Central memory CD8-positive, alpha-beta T cell (primary cell): ENCODE results near the gene NKIRAS1.
"Not testable (repeated sequence)": the region's sequence is repeated elsewhere in the genome, so short reads cannot be mapped to it uniquely, and the experiment has no call there.

Source experiments
- ATAC-seq: fragments of 150-1000 bp; cut with Tn5 transposase; replicated peaks from 2 replicates; pipeline ENCODE4 v1.10.0; 2022; ENCODE audit warnings: mild to moderate bottlenecking, moderate FRiP score, moderate number of reproducible peaks; ENCODE audit not compliant: poor library complexity, severe bottlenecking; ENCODE audit errors: extremely low read depth
- DNase-seq, 2 donors: peaks; one replicate each; pipeline ENCODE4 v3.0.0; 2021; ENCODE audit warnings: low spot score in 2 of 2
- H3K27ac Mint-ChIP-seq: one replicate; pipeline ENCODE4 v1.8.0; 2022; ENCODE audit warnings: low read depth, mild to moderate bottlenecking, moderate library complexity, mixed read lengths
- H3K27me3 Mint-ChIP-seq: one replicate; pipeline ENCODE4 v1.8.0; 2022; ENCODE audit warnings: mixed read lengths
- H3K36me3 Mint-ChIP-seq: one replicate; pipeline ENCODE4 v1.8.0; 2022; ENCODE audit warnings: mild to moderate bottlenecking, moderate library complexity, mixed read lengths; ENCODE audit not compliant: insufficient read depth
- H3K4me1 Mint-ChIP-seq: one replicate; pipeline ENCODE4 v1.8.0; 2022; ENCODE audit warnings: mixed read lengths
- H3K4me3 Mint-ChIP-seq: one replicate; pipeline ENCODE4 v1.8.0; 2022; ENCODE audit warnings: mild to moderate bottlenecking, moderate library complexity, mixed read lengths
- H3K9me3 Mint-ChIP-seq: one replicate; pipeline ENCODE4 v1.8.0; 2022; ENCODE audit warnings: mixed read lengths

Gene NKIRAS1

GRCh38 chr3:23872330-23872729 is 44.5 kb downstream of the NKIRAS1 start:
- Mint-ChIP-seq H3K27me3 (no peaks in the 10 kb centered on the region), H3K4me1 (peaks cover 17% of the 10 kb centered on the region), H3K4me3 (no peak overlapping the region), H3K36me3 (peaks cover under 1% of the 10 kb centered on the region), H3K27ac (no peak overlapping the region), H3K9me3 (no peaks in the 10 kb centered on the region)
- DNase-seq (no peak), ATAC-seq (no peak)

DNA sequence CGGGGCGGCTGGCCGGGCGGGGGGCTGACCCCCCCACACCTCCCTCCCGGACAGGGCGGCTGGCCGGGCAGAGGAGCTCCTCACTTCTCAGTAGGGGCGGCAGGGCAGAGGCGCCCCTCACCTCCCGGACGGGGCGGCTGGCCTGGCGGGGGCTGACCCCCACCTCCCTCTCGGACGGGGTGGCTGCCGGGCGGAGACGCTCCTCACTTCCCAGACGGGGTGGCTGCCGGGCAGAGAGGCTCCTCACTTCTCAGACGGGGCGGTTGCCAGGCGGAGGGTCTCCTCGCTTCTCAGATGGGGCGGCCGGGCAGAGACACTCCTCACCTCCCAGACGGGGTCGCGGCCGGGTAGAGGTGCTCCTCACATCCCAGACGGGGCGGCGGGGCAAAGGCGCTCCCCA is 45.4 kb downstream of the NKIRAS1 start:
- H3K27ac Mint-ChIP-seq, DNase-seq, H3K27me3 Mint-ChIP-seq, H3K9me3 Mint-ChIP-seq, ATAC-seq, H3K4me3 Mint-ChIP-seq, H3K36me3 Mint-ChIP-seq: not testable (repeated sequence)
- peaks cover 14% of the 10 kb centered on the region for H3K4me1 Mint-ChIP-seq

DNA sequence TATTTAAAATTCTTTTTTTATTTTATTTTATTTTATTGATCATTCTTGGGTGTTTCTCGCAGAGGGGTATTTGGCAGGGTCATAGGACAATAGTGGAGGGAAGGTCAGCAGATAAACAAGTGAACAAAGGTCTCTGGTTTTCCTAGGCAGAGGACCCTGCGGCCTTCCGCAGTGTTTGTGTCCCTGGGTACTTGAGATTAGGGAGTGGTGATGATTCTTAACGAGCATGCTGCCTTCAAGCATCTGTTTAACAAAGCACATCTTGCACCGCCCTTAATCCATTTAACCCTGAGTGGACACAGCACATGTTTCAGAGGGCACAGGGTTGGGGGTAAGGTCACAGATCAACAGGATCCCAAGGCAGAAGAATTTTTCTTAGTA is 46.1 kb downstream of the NKIRAS1 start:
- H3K4me1 Mint-ChIP-seq, result peaks cover 14% of the 10 kb centered on the region
- not testable (repeated sequence) for ATAC-seq, H3K27ac Mint-ChIP-seq, H3K36me3 Mint-ChIP-seq, H3K9me3 Mint-ChIP-seq, H3K27me3 Mint-ChIP-seq, DNase-seq, H3K4me3 Mint-ChIP-seq

- no peak overlapping the region for H3K27ac Mint-ChIP-seq
- H3K36me3 Mint-ChIP-seq, result no peaks in the 10 kb centered on the region
- H3K4me3 Mint-ChIP-seq, result no peak overlapping the region
- H3K9me3 Mint-ChIP-seq, result no peaks in the 10 kb centered on the region
- no peak for DNase-seq
- peaks cover 16% of the 10 kb centered on the region for H3K4me1 Mint-ChIP-seq
- ATAC-seq, result no peak
- H3K27me3 Mint-ChIP-seq, result no peaks in the 10 kb centered on the region
Measured at GRCh38 chr3:23869977-23870662, 46.7 kb downstream of the NKIRAS1 start.

DNA sequence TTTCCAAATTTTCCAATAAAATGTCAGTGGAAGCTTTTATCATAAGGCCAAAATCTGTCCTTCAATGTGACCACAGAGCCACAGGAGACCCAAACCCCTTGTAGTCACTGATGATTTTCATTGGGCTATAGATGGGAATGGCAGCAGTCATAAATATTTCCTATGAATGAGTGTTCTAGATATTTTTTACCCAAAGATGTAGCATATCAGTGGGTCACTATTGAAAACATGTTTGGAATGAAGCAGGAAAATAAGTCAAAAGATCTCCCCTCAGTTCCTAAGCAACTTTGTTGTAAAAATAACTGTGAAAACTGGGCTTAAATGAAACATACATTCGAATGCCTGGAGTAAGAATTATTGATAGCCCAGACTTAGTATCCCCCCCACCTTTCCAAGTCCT is 49.0 kb downstream of the NKIRAS1 start:
- Mint-ChIP-seq H3K4me3 (no peak overlapping the region), H3K27me3 (no peaks in the 10 kb centered on the region), H3K4me1 (peaks cover 31% of the 10 kb centered on the region), H3K9me3 (no peaks in the 10 kb centered on the region), H3K36me3 (peaks cover 3% of the 10 kb centered on the region), H3K27ac (no peak overlapping the region)
- no peak for ATAC-seq
- no peak for DNase-seq

DNA sequence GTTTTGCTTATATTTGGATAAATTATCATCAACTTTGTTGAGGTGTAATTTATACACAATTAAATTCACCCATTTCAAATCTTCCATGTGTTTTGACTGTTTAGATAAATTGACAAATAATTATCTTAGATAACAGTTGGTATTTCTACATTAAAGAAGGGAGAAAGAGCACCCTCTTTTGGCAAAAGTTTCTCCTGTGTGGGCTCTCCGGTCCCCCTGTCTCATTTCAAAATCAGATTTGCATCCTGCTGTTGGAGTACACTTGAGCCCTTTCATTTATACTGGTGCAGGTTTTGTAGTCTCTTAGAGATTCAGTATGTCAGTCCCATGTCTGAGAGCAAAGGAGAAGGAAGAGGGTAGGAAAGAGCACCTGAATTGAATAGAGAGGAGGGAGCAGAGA is 49.4 kb downstream of the NKIRAS1 start:
- peak overlapping the region; percentile 10 for H3K27ac Mint-ChIP-seq
- H3K36me3 Mint-ChIP-seq, result peaks cover 3% of the 10 kb centered on the region

GRCh38 chr3:23865595-23866396 is 51.0 kb downstream of the NKIRAS1 start:
- no peak for ATAC-seq
- Mint-ChIP-seq H3K27ac (no peak overlapping the region), H3K4me1 (peaks cover 38% of the 10 kb centered on the region)

More for the DNA sequence above, 49.4 kb downstream of the NKIRAS1 start:
- no peaks in the 10 kb centered on the region for H3K27me3 Mint-ChIP-seq
- DNase-seq (no peak), ATAC-seq (no peak)
- H3K4me3 Mint-ChIP-seq, result no peak overlapping the region
- no peaks in the 10 kb centered on the region for H3K9me3 Mint-ChIP-seq
- peaks cover 34% of the 10 kb centered on the region for H3K4me1 Mint-ChIP-seq

DNA sequence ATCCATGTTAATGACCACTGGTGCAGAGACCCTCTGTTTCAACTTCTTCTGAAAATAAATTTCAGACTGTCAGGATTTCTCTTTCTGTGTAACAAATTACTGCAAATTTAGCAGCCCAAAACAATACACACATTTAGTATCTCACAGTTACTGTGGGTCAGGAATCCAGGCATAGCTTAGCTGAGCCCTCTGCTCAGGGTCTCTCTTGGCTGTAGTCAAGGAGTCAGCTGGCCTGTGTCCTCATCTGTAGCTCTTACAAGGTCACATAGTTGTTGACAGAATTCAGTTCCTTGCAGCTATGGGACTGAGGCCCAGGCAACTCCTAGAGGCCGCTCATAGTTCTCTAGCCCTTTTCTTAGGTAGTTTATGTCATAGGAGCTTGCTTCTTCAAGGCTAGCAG is 51.9 kb downstream of the NKIRAS1 start:
- Mint-ChIP-seq H3K9me3 (no peaks in the 10 kb centered on the region), H3K36me3 (peaks cover 12% of the 10 kb centered on the region), H3K27me3 (no peaks in the 10 kb centered on the region), H3K4me3 (no peak overlapping the region), H3K4me1 (peaks cover 43% of the 10 kb centered on the region), H3K27ac (peak overlapping the region; percentile 70)
- ATAC-seq, result no peak
- DNase-seq, result no peak

More at GRCh38 chr3:23865595-23866396, 51.0 kb downstream of the NKIRAS1 start:
- no peak overlapping the region for H3K4me3 Mint-ChIP-seq
- DNase-seq, result no peak
- H3K27me3 Mint-ChIP-seq, result no peaks in the 10 kb centered on the region
- H3K36me3 Mint-ChIP-seq, result peaks cover 12% of the 10 kb centered on the region
- H3K9me3 Mint-ChIP-seq, result no peaks in the 10 kb centered on the region

GRCh38 chr3:23863060-23863459 is 53.7 kb downstream of the NKIRAS1 start:
- H3K9me3 Mint-ChIP-seq, result no peaks in the 10 kb centered on the region
- peak overlapping the region; percentile 5 for H3K27ac Mint-ChIP-seq
- no peak overlapping the region for H3K4me3 Mint-ChIP-seq
- H3K4me1 Mint-ChIP-seq, result peaks cover 54% of the 10 kb centered on the region
- H3K36me3 Mint-ChIP-seq, result peaks cover 12% of the 10 kb centered on the region
- DNase-seq, result no peak
- H3K27me3 Mint-ChIP-seq, result no peaks in the 10 kb centered on the region
- no peak for ATAC-seq

- peaks cover 61% of the 10 kb centered on the region for H3K4me1 Mint-ChIP-seq
Measured at GRCh38 chr3:23861689-23862088, 55.1 kb downstream of the NKIRAS1 start.

DNA sequence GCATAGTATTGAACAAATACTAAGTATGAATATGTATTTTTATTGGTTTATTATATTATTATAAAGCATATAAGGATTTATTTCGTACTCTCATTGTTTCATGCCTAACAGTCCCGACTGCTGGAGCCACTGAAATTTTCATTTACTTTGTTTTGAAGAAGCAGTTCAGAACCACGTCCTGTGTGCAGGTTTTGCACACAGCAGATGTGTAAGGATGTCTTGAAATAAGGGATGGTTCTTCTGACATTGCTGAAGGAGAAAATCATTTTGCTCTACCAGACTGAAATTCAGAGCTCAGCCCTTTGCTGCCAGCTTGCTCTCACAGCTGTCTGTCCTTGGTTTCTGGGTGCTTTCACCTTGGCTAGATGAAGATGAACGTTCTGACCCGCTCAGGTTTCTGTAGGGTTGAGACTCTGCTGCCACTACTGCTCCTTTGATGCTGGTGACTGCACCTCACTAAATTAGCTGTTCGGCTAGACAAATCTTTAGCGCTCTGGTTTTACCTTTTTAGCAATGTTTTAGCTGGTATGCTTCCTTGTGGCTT is 56.9 kb downstream of the NKIRAS1 start:
- no peak for ATAC-seq
- peaks cover 56% of the 10 kb centered on the region for H3K4me1 Mint-ChIP-seq
- no peak overlapping the region for H3K4me3 Mint-ChIP-seq
- no peak for DNase-seq
- H3K27me3 Mint-ChIP-seq, result no peaks in the 10 kb centered on the region
- H3K27ac Mint-ChIP-seq, result peak overlapping the region; percentile 12
- H3K9me3 Mint-ChIP-seq, result no peaks in the 10 kb centered on the region
- peaks cover 12% of the 10 kb centered on the region for H3K36me3 Mint-ChIP-seq

More at GRCh38 chr3:23861689-23862088, 55.1 kb downstream of the NKIRAS1 start:
- no peak overlapping the region for H3K27ac Mint-ChIP-seq
- no peak for DNase-seq
- H3K9me3 Mint-ChIP-seq, result no peaks in the 10 kb centered on the region
- peaks cover 12% of the 10 kb centered on the region for H3K36me3 Mint-ChIP-seq
- no peak for ATAC-seq
- no peak overlapping the region for H3K4me3 Mint-ChIP-seq
- H3K27me3 Mint-ChIP-seq, result no peaks in the 10 kb centered on the region

DNA sequence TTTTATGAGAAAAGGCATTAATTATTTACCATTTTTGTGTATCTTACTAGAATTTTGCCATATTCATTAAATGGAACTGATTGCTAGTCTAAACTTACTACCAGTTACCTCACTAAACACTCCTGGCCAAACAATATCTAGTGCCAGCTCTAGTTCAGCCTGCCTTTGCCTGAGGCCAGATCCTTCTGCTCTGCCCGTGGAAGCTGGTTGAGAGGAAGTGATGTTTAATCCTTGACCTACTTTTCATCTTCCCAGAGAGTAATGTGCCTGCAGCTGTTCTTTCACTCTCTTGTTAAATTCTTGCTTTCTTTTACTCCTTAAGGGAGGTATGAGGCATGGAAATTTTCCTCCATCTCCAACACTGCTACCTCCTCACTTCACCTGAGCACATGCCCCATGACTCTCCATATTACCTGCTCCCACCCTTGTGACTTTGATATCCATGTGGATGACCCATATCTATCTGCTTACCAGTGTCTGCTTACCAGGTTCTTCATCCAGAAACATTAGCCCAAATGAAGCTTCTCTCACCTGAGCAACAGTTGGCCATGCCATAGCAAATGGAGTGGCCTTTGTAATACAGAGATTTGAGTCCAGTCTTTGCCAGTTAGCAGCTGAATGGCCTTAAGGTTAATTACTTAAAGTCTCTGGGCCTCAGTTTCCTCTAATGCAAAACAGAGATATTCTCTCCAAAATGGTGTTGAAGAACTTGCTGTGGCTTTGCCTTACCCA is 57.6 kb downstream of the NKIRAS1 start:
- no peak for ATAC-seq
- Mint-ChIP-seq H3K9me3 (no peaks in the 10 kb centered on the region), H3K27me3 (no peaks in the 10 kb centered on the region), H3K27ac (peak overlapping the region; percentile 2), H3K4me3 (no peak overlapping the region), H3K36me3 (peaks cover 12% of the 10 kb centered on the region), H3K4me1 (peaks cover 52% of the 10 kb centered on the region)
- no peak for DNase-seq
